HepG2 (cell line): ENCODE data around the gene KPNA4. TPM values are rescaled to one million over a fixed set of nuclear protein-coding genes. Genes with fewer than 3 reads are reported as not detected.
A peak's percentile ranks its signal among the peaks of the same experiment; 100 is the strongest.

Source experiments
- ATAC-seq: fragments of 200-7000 bp; cut with Tn5 transposase; 3 replicates; pipeline ENCODE4 v1.9.1; 2020; ENCODE audit warnings: mild to moderate bottlenecking, moderate library complexity
- BruUV-seq: library from RNA; stranded (reverse); fragments of 400-500 nt; replicated peaks from 2 replicates; lab custom pipeline; 2021; lab: Mats Ljungman, UMichigan
- CTCF ChIA-PET: fragments of 300-600 bp; formaldehyde crosslinking; extraction: SDS; loops from one replicate; lab custom pipeline; 2021; ENCODE audit warnings: low total read pairs, inconsistent platforms, low intra/inter-chr PET ratio; lab: Yijun Ruan, JAX
- POLR2A ChIA-PET: fragments of 350-600 bp; sonication (Branson Sonifier 250); formaldehyde crosslinking; loops from one replicate; lab custom pipeline; 2020; ENCODE audit warnings: antibody characterized with exemption, inconsistent platforms; lab: Yijun Ruan, JAX
- DNase-seq: peaks from one replicate; pipeline ENCODE4 v3.0.0-alpha.2; 2015; ENCODE audit warnings: low spot score
- FAIRE-seq: peaks from 3 replicates; lab custom pipeline; 2011; peaks lifted over from hg19 to GRCh38; lab: Jason Lieb, UNC
- H2AFZ ChIP-seq: one replicate; pipeline ENCODE4 v1.6.1; 2011; ENCODE audit warnings: low read length, inconsistent platforms
- H3K27ac ChIP-seq: fragments of 300-600 bp; 3 replicates; pipeline ENCODE4 v1.8.0; 2011; ENCODE audit warnings: mixed run types, mild to moderate bottlenecking, mixed read lengths, low read length, inconsistent platforms; ENCODE audit not compliant: insufficient read depth; ENCODE audit errors: extremely low read length
- H3K27me3 ChIP-seq, 2 experiments: fragments of 200-600 bp in 1 of 2; 2 replicates in 1 of 2; 3 replicates in 1 of 2; pipeline versions ENCODE4 v1.6.0 to v1.8.0; 2011; ENCODE audit warnings: low read length in 2 of 2, mild to moderate bottlenecking in 2 of 2, moderate library complexity in 2 of 2, inconsistent platforms in 1 of 2; ENCODE audit not compliant: insufficient read depth in 2 of 2, control insufficient read depth in 1 of 2
- H3K36me3 ChIP-seq, 2 experiments: fragments of 200-600 bp in 1 of 2; replicated peaks in 1 of 2; 2 replicates in 1 of 2; 3 replicates in 1 of 2; pipeline versions ENCODE4 v1.5.1 to v1.8.0; 2011; ENCODE audit warnings: low read length in 2 of 2, inconsistent platforms in 1 of 2; ENCODE audit not compliant: insufficient read depth in 2 of 2, control insufficient read depth in 1 of 2
- H3K4me1 ChIP-seq: 2 replicates; pipeline ENCODE4 v1.5.1; 2012; ENCODE audit warnings: low read length, inconsistent platforms; ENCODE audit not compliant: insufficient read depth
- H3K4me2 ChIP-seq: 2 replicates; pipeline ENCODE4 v1.6.0; 2011; ENCODE audit warnings: low read depth, low read length, inconsistent platforms
- H3K4me3 ChIP-seq, 3 experiments: fragments of 200-600 bp in 1 of 3; sonication (generic), shearing (Covaris generic) in 1 of 3; replicated peaks in 1 of 3; 2 replicates each; pipeline ENCODE4 v1.5.1; 2011 to 2016; ENCODE audit warnings: low read length in 3 of 3, inconsistent platforms in 2 of 3, low read depth in 2 of 3, mild to moderate bottlenecking in 2 of 3, control low read depth in 1 of 3, mixed read lengths in 1 of 3; ENCODE audit not compliant: insufficient read depth in 1 of 3
- H3K79me2 ChIP-seq: one replicate; pipeline ENCODE4 v1.6.1; 2011; ENCODE audit warnings: low read length, inconsistent platforms; ENCODE audit not compliant: insufficient read depth
- H3K9ac ChIP-seq: 2 replicates; pipeline ENCODE4 v1.6.0; 2011; ENCODE audit warnings: mild to moderate bottlenecking, low read depth, low read length, inconsistent platforms; ENCODE audit not compliant: insufficient read depth
- H3K9me3 ChIP-seq: 2 replicates; pipeline ENCODE4 v1.5.1; 2012; ENCODE audit warnings: mild to moderate bottlenecking, low read length
- H4K20me1 ChIP-seq: 2 replicates; pipeline ENCODE4 v1.6.0; 2011; ENCODE audit warnings: inconsistent platforms, mild to moderate bottlenecking, low read length, moderate library complexity; ENCODE audit not compliant: insufficient read depth
- ARID2 ChIP-seq: sonication (generic); formaldehyde crosslinking; IDR thresholded peaks from 2 replicates; pipeline ENCODE4 v1.8.1; 2022; ENCODE audit warnings: mild to moderate bottlenecking, missing genetic modification reagents, borderline replicate concordance
- ARNT2 ChIP-seq: sonication (generic); formaldehyde crosslinking; IDR thresholded peaks from 2 replicates; pipeline ENCODE4 v1.8.0; 2022; ENCODE audit warnings: mild to moderate bottlenecking, low read depth, missing genetic modification reagents, moderate library complexity
- ESRRA ChIP-seq: sonication (generic); formaldehyde crosslinking; IDR thresholded peaks from 2 replicates; pipeline ENCODE4 v1.5.1; 2020; ENCODE audit warnings: mild to moderate bottlenecking, low read depth, missing genetic modification reagents
- KDM5B ChIP-seq: sonication (generic); formaldehyde crosslinking; IDR thresholded peaks from 2 replicates; pipeline ENCODE4 v1.4.0; 2020; ENCODE audit warnings: missing genetic modification reagents, mild to moderate bottlenecking, borderline replicate concordance
- KLF15 ChIP-seq: sonication (generic); formaldehyde crosslinking; IDR thresholded peaks from 2 replicates; pipeline ENCODE4 v1.8.1; 2023; ENCODE audit warnings: borderline replicate concordance, mild to moderate bottlenecking, inconsistent platforms, missing genetic modification reagents, mixed read lengths
- KMT2B ChIP-seq: IDR thresholded peaks from 2 replicates; pipeline ENCODE4 v1.6.1; 2016; ENCODE audit warnings: missing genetic modification reagents, missing compliant biosample characterization
- SOX6 ChIP-seq, 2 experiments: fragments of 450-650 bp in 1 of 2; sonication (generic) in 1 of 2; formaldehyde crosslinking in 1 of 2; IDR thresholded peaks; 2 replicates each; pipeline versions ENCODE4 v1.4.0 to v1.6.1; 2017 to 2020; ENCODE audit warnings: antibody characterized with exemption in 1 of 2, mild to moderate bottlenecking in 1 of 2, missing genetic modification reagents in 1 of 2
- TMF1 ChIP-seq: sonication (generic); formaldehyde crosslinking; IDR thresholded peaks from 2 replicates; pipeline ENCODE4 v1.8.1; 2022; ENCODE audit warnings: low read depth, missing genetic modification reagents
- ZMYM3 ChIP-seq: sonication (generic); formaldehyde crosslinking; IDR thresholded peaks from 2 replicates; pipeline ENCODE4 v1.5.1; 2020; ENCODE audit warnings: mild to moderate bottlenecking, missing genetic modification reagents
- ZNF441 ChIP-seq: sonication (generic); formaldehyde crosslinking; IDR thresholded peaks from 2 replicates; pipeline ENCODE4 v1.7.0; 2021; ENCODE audit warnings: missing genetic modification reagents, borderline replicate concordance
- ZNF768 ChIP-seq: sonication (generic); formaldehyde crosslinking; IDR thresholded peaks from 2 replicates; pipeline ENCODE4 v1.4.0; 2020; ENCODE audit warnings: missing genetic modification reagents
- ZNF784 ChIP-seq: sonication (generic); formaldehyde crosslinking; IDR thresholded peaks from 2 replicates; pipeline ENCODE4 v1.5.1; 2020; ENCODE audit warnings: missing genetic modification reagents, mild to moderate bottlenecking, borderline replicate concordance
- ZNF879 ChIP-seq: sonication (generic); formaldehyde crosslinking; IDR thresholded peaks from 2 replicates; pipeline ENCODE4 v1.8.1; 2023; ENCODE audit warnings: missing genetic modification reagents
- WGBS: methylation state at CpG from one replicate; pipeline ENCODE4 v1.1.6; 2017; ENCODE audit warnings: low lambda C conversion rate; 5-methylcytosine and 5-hydroxymethylcytosine counted together
- in situ Hi-C: cut with HindIII; loops from 2 replicates; pipeline ENCODE4 v1.10.0; 2017; ENCODE audit warnings: low pct_unique_long_range_greater_than_20kb; ENCODE audit not compliant: extremely low pct_ligation_motif_present
- intact Hi-C: fragments of 100-400 bp; cut with micrococcal nuclease; formaldehyde crosslinking; loops from one replicate; pipeline ENCODE4 v1.10.0; 2022; ENCODE audit not compliant: unreplicated experiment
- polyA plus RNA-seq, 8 experiments: library from polyadenylated mRNA; depleted of rRNA in 3 of 8; stranded (reverse) in 7 of 8; unstranded in 1 of 8; fragments of >200 nt; fragmentation: Illumina TruSeq in 4 of 8; extraction: Trizol in 4 of 8; gene quantifications; 2 replicates each; pipeline versions ENCODE4 v1.2.1 to v1.2.3, GENCODE V29; 2011 to 2016; ENCODE audit warnings: low read depth in 4 of 8, missing spikeins in 1 of 8, mixed read lengths in 1 of 8; ENCODE audit not compliant: insufficient read depth in 1 of 8
- total RNA-seq, 5 experiments: library from RNA; depleted of rRNA; stranded (reverse); fragments of >200 nt; fragmentation: Illumina TruSeq; extraction: Trizol; gene quantifications; 2 replicates each; pipeline ENCODE4 v1.2.3, GENCODE V29; 2016; ENCODE audit warnings: low read depth in 1 of 5
- TF ChIP-seq, protein P1 (sequence below): sonication (generic); formaldehyde crosslinking; IDR thresholded peaks from 2 replicates; pipeline ENCODE4 v1.4.0; 2020; ENCODE audit warnings: low read depth, missing genetic modification reagents

The KPNA4 gene
- total and polyA plus RNA-seq, 2 of the 13 experiments (the other 11 are each of a cell fraction or from before 2014, with no cell fraction given) = 9.9 to 27.9 TPM

GRCh38 chr3:160449636-160450598, 115.5 kb downstream of the KPNA4 start, which contains the start of gene TRIM59 (continued):
- TF ChIP-seq, protein P1, sequence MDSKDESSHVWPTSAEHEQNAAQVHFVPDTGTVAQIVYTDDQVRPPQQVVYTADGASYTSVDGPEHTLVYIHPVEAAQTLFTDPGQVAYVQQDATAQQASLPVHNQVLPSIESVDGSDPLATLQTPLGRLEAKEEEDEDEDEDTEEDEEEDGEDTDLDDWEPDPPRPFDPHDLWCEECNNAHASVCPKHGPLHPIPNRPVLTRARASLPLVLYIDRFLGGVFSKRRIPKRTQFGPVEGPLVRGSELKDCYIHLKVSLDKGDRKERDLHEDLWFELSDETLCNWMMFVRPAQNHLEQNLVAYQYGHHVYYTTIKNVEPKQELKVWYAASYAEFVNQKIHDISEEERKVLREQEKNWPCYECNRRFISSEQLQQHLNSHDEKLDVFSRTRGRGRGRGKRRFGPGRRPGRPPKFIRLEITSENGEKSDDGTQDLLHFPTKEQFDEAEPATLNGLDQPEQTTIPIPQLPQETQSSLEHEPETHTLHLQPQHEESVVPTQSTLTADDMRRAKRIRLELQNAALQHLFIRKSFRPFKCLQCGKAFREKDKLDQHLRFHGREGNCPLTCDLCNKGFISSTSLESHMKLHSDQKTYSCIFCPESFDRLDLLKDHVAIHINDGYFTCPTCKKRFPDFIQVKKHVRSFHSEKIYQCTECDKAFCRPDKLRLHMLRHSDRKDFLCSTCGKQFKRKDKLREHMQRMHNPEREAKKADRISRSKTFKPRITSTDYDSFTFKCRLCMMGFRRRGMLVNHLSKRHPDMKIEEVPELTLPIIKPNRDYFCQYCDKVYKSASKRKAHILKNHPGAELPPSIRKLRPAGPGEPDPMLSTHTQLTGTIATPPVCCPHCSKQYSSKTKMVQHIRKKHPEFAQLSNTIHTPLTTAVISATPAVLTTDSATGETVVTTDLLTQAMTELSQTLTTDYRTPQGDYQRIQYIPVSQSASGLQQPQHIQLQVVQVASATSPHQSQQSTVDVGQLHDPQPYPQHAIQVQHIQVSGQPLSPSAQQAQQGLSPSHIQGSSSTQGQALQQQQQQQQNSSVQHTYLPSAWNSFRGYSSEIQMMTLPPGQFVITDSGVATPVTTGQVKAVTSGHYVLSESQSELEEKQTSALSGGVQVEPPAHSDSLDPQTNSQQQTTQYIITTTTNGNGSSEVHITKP (CRISPR knock-in tag) = no peak

DNA sequence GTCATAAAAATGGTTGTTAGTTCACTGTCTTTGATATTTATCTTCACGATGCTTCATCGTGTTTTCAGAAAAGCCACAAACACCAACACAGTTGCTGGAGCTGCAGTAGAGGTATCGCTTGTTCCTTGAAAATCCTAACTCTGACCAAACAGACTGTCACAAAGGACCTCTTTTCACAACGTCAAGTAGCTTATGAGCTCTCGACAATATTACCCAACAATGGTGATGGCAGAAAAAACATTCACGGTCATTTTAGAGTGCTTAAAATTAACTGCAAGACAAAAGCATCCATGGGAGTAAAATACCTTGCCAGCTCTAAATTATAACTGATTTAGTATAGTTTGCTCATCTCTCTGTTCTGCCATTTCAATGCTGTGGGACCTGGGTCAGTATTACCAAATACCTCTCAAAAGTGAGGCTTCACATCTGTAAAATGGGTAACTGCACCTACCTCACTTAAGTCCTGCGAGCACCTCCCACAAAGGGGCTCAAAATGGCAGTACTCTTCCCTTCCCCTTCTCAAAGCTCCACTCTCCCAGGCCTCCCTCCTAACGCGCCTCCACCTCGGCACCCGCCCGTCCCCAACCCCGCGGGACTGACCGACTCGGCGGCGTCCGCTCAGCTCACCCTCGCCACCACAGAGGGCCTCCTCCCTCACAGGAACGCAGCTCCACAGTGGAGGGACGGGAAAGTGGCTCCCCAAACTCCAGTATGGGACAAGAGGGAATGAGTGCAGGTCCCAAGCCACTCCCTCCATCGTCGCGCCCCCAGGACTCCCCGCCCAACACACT, 116.3 kb downstream of the KPNA4 start:
- H3K79me2 ChIP-seq = no peaks in the 10 kb centered on the region
- H3K27me3 ChIP-seq = no peaks in the 10 kb centered on the region; a peak in 2 of 5 replicates
- H3K4me3 ChIP-seq = peak overlapping the region; percentile 54 to 78 (median 71)
- ATAC-seq (peak; percentile 83), FAIRE-seq (no peak), DNase-seq (no peak)
- CTCF ChIA-PET = no interaction called here
- H4K20me1 ChIP-seq = no peaks in the 10 kb centered on the region
- 0 out of 2 replicates have a peak, but pooled peaks cover 11% of the 10 kb centered on the region for H3K4me1 ChIP-seq
- no peaks in the 10 kb centered on the region for H3K36me3 ChIP-seq
- H3K9me3 ChIP-seq = no peaks in the 10 kb centered on the region
- POLR2A ChIA-PET = interaction anchor here (1.1 to 1.3 kb wide), 3 partner anchors 11 to 37 kb away, joined by 3 to 6 read pairs (median 4); no protein-coding TSS in a partner anchor
- WGBS = 10% methylated on average over 22 of the region's 26 CpGs
- intact Hi-C loops (loop anchor here (2.0 kb wide), 1 partner anchor 48 kb away; no protein-coding TSS in a partner anchor), in situ Hi-C loops (no loop called here)
- peak overlapping the region; percentile 55 for H3K9ac ChIP-seq
- H2AFZ ChIP-seq = peak overlapping the region; percentile 36
- peak overlapping the region; percentile 50 for H3K27ac ChIP-seq
- peak overlapping the region; percentile 71 for H3K4me2 ChIP-seq
- BruUV-seq = TSS peak; percentile 65
- peak; percentile 38; the same call in 1 of the 2 replicates for TF ChIP-seq KMT2B
- peak; percentile 63; the same call in 1 of the 2 replicates for TF ChIP-seq ARID2 (CRISPR knock-in tag)
- TF ChIP-seq ZMYM3 (CRISPR knock-in tag) = peak; percentile 53; the same call in 1 of the 2 replicates
- 0 out of 2 replicates have a peak, but pooled peaks have one; percentile 51 for TF ChIP-seq TMF1 (CRISPR knock-in tag)
- TF ChIP-seq ZNF879 (CRISPR knock-in tag) = no peak
- TF ChIP-seq KLF15 = no peak
- peak; percentile 71; the same call in 1 of the 2 replicates for TF ChIP-seq ZNF441
- TF ChIP-seq ARNT2 (CRISPR knock-in tag) = peak; percentile 39; the same call in 1 of the 2 replicates
- TF ChIP-seq ZNF784 (CRISPR knock-in tag) = peak; percentile 86; the same call in 1 of the 2 replicates
- peak; percentile 5; the same call in 1 of the 2 replicates for TF ChIP-seq ZNF768 (CRISPR knock-in tag)
- TF ChIP-seq KDM5B (CRISPR knock-in tag) = peak; percentile 75; the same call in 1 of the 2 replicates
- TF ChIP-seq ESRRA (CRISPR knock-in tag) = peak; percentile 40; the same call in 1 of the 2 replicates
- TF ChIP-seq SOX6 (IDR thresholded peaks at IDR 0.05) = no peak
- TF ChIP-seq SOX6 (CRISPR knock-in tag; IDR thresholded peaks at IDR 0.05) = peak; percentile 41
